ENCODE data around the gene TNRC6C. TPM values are rescaled to one million over a fixed set of nuclear protein-coding genes. Genes with fewer than 3 reads are reported as not detected.
A peak's percentile ranks its signal among the peaks of the same experiment; 100 is the strongest.

The TNRC6C gene
- total RNA-seq, 2 experiments from 2014 or later, result 50.7 to 57.3 TPM

GRCh38 chr17:77957235-77957856 is 1.2 kb upstream of the TNRC6C start:
- H3K9me3 ChIP-seq (ENCODE audit: control insufficient read depth in 1 of 2, insufficient read depth in 1 of 2, low read length in 2 of 2), result no peaks in the 10 kb centered on the region
- no peaks in the 10 kb centered on the region for H3K36me3 ChIP-seq (ENCODE audit: insufficient read depth, low read length)
- intact Hi-C loops (cut with DNase I, micrococcal nuclease), result loop anchor here (1.0 to 5.0 kb wide), 8 partner anchors 55 to 675 kb away; no protein-coding TSS in a partner anchor
- H3K36me3 Mint-ChIP-seq (ENCODE audit: low read depth), result peaks cover 26% of the 10 kb centered on the region
- no peaks in the 10 kb centered on the region for H3K27me3 ChIP-seq (ENCODE audit: control insufficient read depth in 1 of 2, insufficient read depth in 2 of 2, low read length in 2 of 2)
- H3K27me3 Mint-ChIP-seq, result no peaks in the 10 kb centered on the region
- H3K4me1 ChIP-seq (ENCODE audit: insufficient read depth, low read length), result peaks cover 32% of the 10 kb centered on the region
- ChIA-PET POLR2A (interaction anchor here (0.6 to 3.8 kb wide), 47 partner anchors 12 to 877 kb away, joined by 3 to 120 read pairs (median 17); partner anchors contain the start of genes SEC14L1, TMC6 and TMC8), CTCF (interaction anchor here (0.7 to 2.2 kb wide), 8 partner anchors 37 to 415 kb away, joined by 3 to 13 read pairs (median 5); no protein-coding TSS in a partner anchor)
- TF ChIP-seq CTCF (IDR thresholded peaks at IDR 0.05), result no peak
- no peaks in the 10 kb centered on the region for H3K9me3 Mint-ChIP-seq
- ATAC-seq (ENCODE audit: poor library complexity), result no peak
- peak overlapping the region; percentile 44 to 76 for H3K27ac ChIP-seq (ENCODE audit: low read depth in 1 of 2, low read length in 2 of 2)
- H3K27ac Mint-ChIP-seq, result peak overlapping the region; percentile 87
- peaks cover 36% of the 10 kb centered on the region for H3K4me1 Mint-ChIP-seq (ENCODE audit: low read depth)
- peak overlapping the region; percentile 92 for H3K4me3 Mint-ChIP-seq
- peak in 3 of 14 experiments; percentile 8 to 62 (median 42) for DNase-seq
- peak overlapping the region; percentile 95 for H3K4me3 ChIP-seq (ENCODE audit: low read length)

- ATAC-seq (ENCODE audit: poor library complexity), result no peak
- Histone ChIP-seq H3K4me3 (ENCODE audit: low read length) (peak overlapping the region; percentile 95), H3K9me3 (ENCODE audit: control insufficient read depth in 1 of 2, insufficient read depth in 1 of 2, low read length in 2 of 2) (no peaks in the 10 kb centered on the region), H3K4me1 (ENCODE audit: insufficient read depth, low read length) (peaks cover 40% of the 10 kb centered on the region), H3K27ac (ENCODE audit: low read depth in 1 of 2, low read length in 2 of 2) (no peak overlapping the region), H3K36me3 (ENCODE audit: insufficient read depth, low read length) (no peaks in the 10 kb centered on the region), H3K27me3 (ENCODE audit: control insufficient read depth in 1 of 2, insufficient read depth in 2 of 2, low read length in 2 of 2) (no peaks in the 10 kb centered on the region)
- peaks cover 50% of the 10 kb centered on the region for H3K4me1 Mint-ChIP-seq (ENCODE audit: low read depth)
- peaks cover 26% of the 10 kb centered on the region for H3K36me3 Mint-ChIP-seq (ENCODE audit: low read depth)
- H3K27ac Mint-ChIP-seq, result peak overlapping the region; percentile 87
- ChIA-PET CTCF (interaction anchor here (1.0 to 2.2 kb wide), 11 partner anchors 21 to 313 kb away, joined by 3 to 13 read pairs (median 4); no protein-coding TSS in a partner anchor), POLR2A (interaction anchor here (0.6 to 3.8 kb wide), 118 partner anchors 8 to 1401 kb away, joined by 3 to 120 read pairs (median 5); partner anchors contain the start of genes MFSD11, SEC14L1, TMC6 and TMC8)
- H3K27me3 Mint-ChIP-seq, result no peaks in the 10 kb centered on the region
- no peak for TF ChIP-seq CTCF (IDR thresholded peaks at IDR 0.05)
- H3K9me3 Mint-ChIP-seq, result no peaks in the 10 kb centered on the region
- H3K4me3 Mint-ChIP-seq, result peak overlapping the region; percentile 92
- intact Hi-C loops (cut with DNase I, micrococcal nuclease), result loop anchor here (1.0 to 5.0 kb wide), 10 partner anchors 54 to 676 kb away; no protein-coding TSS in a partner anchor
- DNase-seq, result peak in 2 of 14 experiments; percentile 11 to 58
Measured at GRCh38 chr17:77958716-77959125, 218 bp downstream of the TNRC6C start.

GRCh38 chr17:77959126-77959925 is 823 bp downstream of the TNRC6C start:
- Mint-ChIP-seq H3K4me3 (peak overlapping the region; percentile 96), H3K4me1 (ENCODE audit: low read depth) (peaks cover 56% of the 10 kb centered on the region), H3K36me3 (ENCODE audit: low read depth) (peaks cover 26% of the 10 kb centered on the region), H3K9me3 (no peaks in the 10 kb centered on the region), H3K27me3 (no peaks in the 10 kb centered on the region), H3K27ac (peak overlapping the region; percentile 94)
- Histone ChIP-seq H3K27ac (ENCODE audit: low read depth in 1 of 2, low read length in 2 of 2) (peak overlapping the region; percentile 14 to 68), H3K4me1 (ENCODE audit: insufficient read depth, low read length) (peaks cover 45% of the 10 kb centered on the region), H3K9me3 (ENCODE audit: control insufficient read depth in 1 of 2, insufficient read depth in 1 of 2, low read length in 2 of 2) (no peaks in the 10 kb centered on the region), H3K36me3 (ENCODE audit: insufficient read depth, low read length) (no peaks in the 10 kb centered on the region), H3K4me3 (ENCODE audit: low read length) (peak overlapping the region; percentile 76), H3K27me3 (ENCODE audit: control insufficient read depth in 1 of 2, insufficient read depth in 2 of 2, low read length in 2 of 2) (no peaks in the 10 kb centered on the region)
- no peak for ATAC-seq (ENCODE audit: poor library complexity)
- ChIA-PET POLR2A (interaction anchor here (0.7 to 3.8 kb wide), 37 partner anchors 13 to 819 kb away, joined by 3 to 120 read pairs (median 17); partner anchors contain the start of genes SEC14L1, TMC6 and TMC8), CTCF (interaction anchor here (1.2 to 2.2 kb wide), 7 partner anchors 20 to 72 kb away, joined by 3 to 13 read pairs (median 4); no protein-coding TSS in a partner anchor)
- intact Hi-C loops (cut with DNase I, micrococcal nuclease), result loop anchor here (2.0 to 5.0 kb wide), 8 partner anchors 53 to 677 kb away; no protein-coding TSS in a partner anchor
- TF ChIP-seq CTCF (IDR thresholded peaks at IDR 0.05), result no peak
- peak; percentile 8 to 64 (median 28) for DNase-seq

Data from CD4-positive, alpha-beta T cell (primary cell).